ENCODE data around the gene MBIP.

GRCh38 chr14:36365766-36366165, 45.3 kb upstream of the MBIP start:
- TF ChIP-seq CTCF (IDR thresholded peaks at IDR 0.05; ENCODE audit: insufficient read depth, low read length) (no peak), GABPA (IDR thresholded peaks at IDR 0.05; ENCODE audit: low read depth) (no peak), POLR2AphosphoS5 (IDR thresholded peaks at IDR 0.05; ENCODE audit: low read depth) (no peak)
